ENCODE measurements around the gene TPP1. TPM values are rescaled to one million over a fixed set of nuclear protein-coding genes. Genes with fewer than 3 reads are reported as not detected.

Gene TPP1
- total and polyA plus RNA-seq, 5 donors from 2014 or later = 100 to 165 (median 136) TPM

GRCh38 chr11:6657346-6657745 lies 38.1 kb upstream of the TPP1 start:
- ATAC-seq (ENCODE audit: low read depth in 2 of 2) (no peak), DNase-seq (no peak)
- H3K4me3 Mint-ChIP-seq = peak overlapping the region; percentile 70 to 87 (median 80)

GRCh38 chr11:6656936-6657335 lies 37.7 kb upstream of the TPP1 start:
- H3K4me3 Mint-ChIP-seq = peak overlapping the region; percentile 70 to 87 (median 80)
- H3K36me3 ChIP-seq (ENCODE audit: control insufficient read depth, insufficient read depth, low read length) = no peaks in the 10 kb centered on the region
- peaks cover 0 to 2% (median 0%) of the 10 kb centered on the region in 7 donors for H3K9me3 Mint-ChIP-seq
- peaks cover 23% of the 10 kb centered on the region for H3K27me3 ChIP-seq (ENCODE audit: control insufficient read depth, insufficient read depth, low read length)
- no peak overlapping the region for H3K27ac ChIP-seq (ENCODE audit: insufficient read depth, low read length, poor library complexity, severe bottlenecking)
- H3K4me3 ChIP-seq (ENCODE audit: low read depth, low read length) = no peak overlapping the region
- H3K4me1 ChIP-seq (ENCODE audit: control insufficient read depth, insufficient read depth, low read length, poor library complexity, severe bottlenecking) = peaks cover 4% of the 10 kb centered on the region
- peaks cover 0 to 11% (median 1%) of the 10 kb centered on the region in 4 donors for H3K4me1 Mint-ChIP-seq
- peaks cover 16% of the 10 kb centered on the region for H3K27me3 Mint-ChIP-seq
- ATAC-seq (ENCODE audit: low read depth in 2 of 2) (no peak), DNase-seq (no peak)
- peak overlapping the region in 2 of 3 donors; percentile 32 to 83 for H3K27ac Mint-ChIP-seq
- H3K9me3 ChIP-seq (ENCODE audit: control insufficient read depth in 2 of 2, low read length in 2 of 2) = no peaks in the 10 kb centered on the region
- H3K36me3 Mint-ChIP-seq = no peaks in the 10 kb centered on the region

More at GRCh38 chr11:6657346-6657745, 38.1 kb upstream of the TPP1 start:
- H3K27me3 ChIP-seq (ENCODE audit: control insufficient read depth, insufficient read depth, low read length) = peaks cover 21% of the 10 kb centered on the region
- H3K36me3 ChIP-seq (ENCODE audit: control insufficient read depth, insufficient read depth, low read length) = no peaks in the 10 kb centered on the region
- H3K27ac ChIP-seq (ENCODE audit: insufficient read depth, low read length, poor library complexity, severe bottlenecking) = no peak overlapping the region
- H3K9me3 Mint-ChIP-seq = peaks cover 0 to 2% (median 0%) of the 10 kb centered on the region in 7 donors
- no peaks in the 10 kb centered on the region for H3K9me3 ChIP-seq (ENCODE audit: control insufficient read depth in 2 of 2, low read length in 2 of 2)
- peaks cover 0 to 11% (median 1%) of the 10 kb centered on the region in 4 donors for H3K4me1 Mint-ChIP-seq
- H3K4me1 ChIP-seq (ENCODE audit: control insufficient read depth, insufficient read depth, low read length, poor library complexity, severe bottlenecking) = peaks cover 4% of the 10 kb centered on the region
- H3K4me3 ChIP-seq (ENCODE audit: low read depth, low read length) = no peak overlapping the region
- H3K36me3 Mint-ChIP-seq = no peaks in the 10 kb centered on the region
- H3K27me3 Mint-ChIP-seq = peaks cover 16% of the 10 kb centered on the region
- peak overlapping the region in 2 of 3 donors; percentile 32 to 83 for H3K27ac Mint-ChIP-seq

DNA sequence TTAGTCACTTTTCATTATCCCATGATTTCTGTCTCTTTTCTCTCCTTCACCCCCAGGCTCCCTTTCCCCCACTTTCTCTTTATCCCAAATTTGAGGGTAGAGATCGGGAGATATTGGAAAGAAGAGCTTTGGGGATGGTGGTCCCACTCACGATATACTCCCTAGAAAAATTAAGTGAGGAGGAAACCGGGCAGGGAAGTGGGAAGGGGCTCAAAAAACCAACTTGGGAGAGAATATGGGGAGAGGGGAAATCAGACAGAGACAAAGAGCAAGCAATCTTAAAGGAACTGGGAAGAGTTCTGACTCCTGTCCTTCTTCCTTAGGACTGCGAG lies 37.3 kb upstream of the TPP1 start:
- Mint-ChIP-seq H3K4me3 (peak overlapping the region; percentile 70 to 87 (median 80)), H3K36me3 (no peaks in the 10 kb centered on the region), H3K27me3 (peaks cover 16% of the 10 kb centered on the region), H3K4me1 (peaks cover 0 to 11% (median 1%) of the 10 kb centered on the region in 4 donors), H3K27ac (peak overlapping the region in 2 of 3 donors; percentile 31 to 83), H3K9me3 (peaks cover 0 to 2% (median 0%) of the 10 kb centered on the region in 7 donors)
- DNase-seq (no peak), ATAC-seq (ENCODE audit: low read depth in 2 of 2) (no peak)
- Histone ChIP-seq H3K4me1 (ENCODE audit: control insufficient read depth, insufficient read depth, low read length, poor library complexity, severe bottlenecking) (peaks cover 4% of the 10 kb centered on the region), H3K36me3 (ENCODE audit: control insufficient read depth, insufficient read depth, low read length) (no peaks in the 10 kb centered on the region), H3K27ac (ENCODE audit: insufficient read depth, low read length, poor library complexity, severe bottlenecking) (no peak overlapping the region), H3K4me3 (ENCODE audit: low read depth, low read length) (no peak overlapping the region), H3K9me3 (ENCODE audit: control insufficient read depth in 2 of 2, low read length in 2 of 2) (no peaks in the 10 kb centered on the region), H3K27me3 (ENCODE audit: control insufficient read depth, insufficient read depth, low read length) (peaks cover 23% of the 10 kb centered on the region)

DNA sequence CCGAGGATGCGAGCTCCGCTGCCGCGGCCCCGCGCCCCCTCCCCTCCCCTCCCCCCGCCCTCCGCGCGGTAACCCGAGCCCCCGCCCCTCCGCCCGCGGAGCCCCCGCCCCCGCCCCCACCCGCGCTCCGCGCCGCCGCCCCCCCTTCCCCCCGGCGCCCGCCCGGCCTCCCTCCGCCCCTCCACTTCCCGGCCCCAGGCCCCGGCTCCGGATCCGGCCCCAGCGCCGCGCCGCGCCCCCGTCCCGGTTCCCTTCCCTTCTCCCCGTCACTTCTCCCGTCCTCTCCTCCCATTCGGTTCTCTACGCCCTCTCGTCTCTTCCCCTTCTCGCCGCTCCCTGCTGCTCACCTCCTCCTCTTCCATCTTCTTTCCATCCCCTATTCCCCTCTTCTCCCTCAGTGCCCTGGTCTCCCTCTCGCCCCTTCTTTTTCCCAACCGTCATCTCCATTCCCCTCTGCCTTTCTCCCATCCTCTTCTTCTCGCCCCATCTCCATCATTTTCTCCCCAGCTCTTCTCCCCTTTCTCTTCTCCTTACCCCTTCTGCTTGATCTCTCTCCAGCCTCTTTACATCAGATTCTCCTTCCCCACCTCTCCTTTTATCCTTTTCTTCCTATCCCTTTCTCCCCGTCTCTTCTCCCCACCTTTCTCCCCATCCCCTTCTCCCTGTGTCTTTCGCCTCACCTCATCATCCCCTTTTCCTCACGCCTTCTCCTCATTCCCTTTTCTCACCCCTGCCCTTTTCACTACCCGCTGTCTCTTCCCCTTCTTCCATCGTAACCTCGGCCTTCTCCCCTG lies 36.8 kb upstream of the TPP1 start, which contains the start of gene DCHS1:
Gene DCHS1 (minus strand): TSS at position 20 of the 794 bp plus-strand sequence. CDS start 14,196 bp downstream, outside the sequence.
- Mint-ChIP-seq H3K4me1 (peaks cover 0 to 11% (median 1%) of the 10 kb centered on the region in 4 donors), H3K36me3 (no peaks in the 10 kb centered on the region), H3K9me3 (peaks cover 0 to 2% (median 0%) of the 10 kb centered on the region in 7 donors), H3K4me3 (peak within 1 kb of the TSS; percentile 71 to 87 (median 80)), H3K27ac (peak within 1 kb of the TSS; percentile 47 to 83 (median 50)), H3K27me3 (peaks cover 16% of the 10 kb centered on the region)
- H3K27me3 ChIP-seq (ENCODE audit: control insufficient read depth, insufficient read depth, low read length) = peaks cover 27% of the 10 kb centered on the region
- H3K27ac ChIP-seq (ENCODE audit: insufficient read depth, low read length, poor library complexity, severe bottlenecking) = peak within 1 kb of the TSS; percentile 39
- no peaks in the 10 kb centered on the region for H3K9me3 ChIP-seq (ENCODE audit: control insufficient read depth in 2 of 2, low read length in 2 of 2)
- DNase-seq = peak in 1 of 3 donors; percentile 19
- H3K36me3 ChIP-seq (ENCODE audit: control insufficient read depth, insufficient read depth, low read length) = no peaks in the 10 kb centered on the region
- no peak for ATAC-seq (ENCODE audit: low read depth in 2 of 2)
- peaks cover 4% of the 10 kb centered on the region for H3K4me1 ChIP-seq (ENCODE audit: control insufficient read depth, insufficient read depth, low read length, poor library complexity, severe bottlenecking)
- H3K4me3 ChIP-seq (ENCODE audit: low read depth, low read length) = peak within 1 kb of the TSS; percentile 64

DNA sequence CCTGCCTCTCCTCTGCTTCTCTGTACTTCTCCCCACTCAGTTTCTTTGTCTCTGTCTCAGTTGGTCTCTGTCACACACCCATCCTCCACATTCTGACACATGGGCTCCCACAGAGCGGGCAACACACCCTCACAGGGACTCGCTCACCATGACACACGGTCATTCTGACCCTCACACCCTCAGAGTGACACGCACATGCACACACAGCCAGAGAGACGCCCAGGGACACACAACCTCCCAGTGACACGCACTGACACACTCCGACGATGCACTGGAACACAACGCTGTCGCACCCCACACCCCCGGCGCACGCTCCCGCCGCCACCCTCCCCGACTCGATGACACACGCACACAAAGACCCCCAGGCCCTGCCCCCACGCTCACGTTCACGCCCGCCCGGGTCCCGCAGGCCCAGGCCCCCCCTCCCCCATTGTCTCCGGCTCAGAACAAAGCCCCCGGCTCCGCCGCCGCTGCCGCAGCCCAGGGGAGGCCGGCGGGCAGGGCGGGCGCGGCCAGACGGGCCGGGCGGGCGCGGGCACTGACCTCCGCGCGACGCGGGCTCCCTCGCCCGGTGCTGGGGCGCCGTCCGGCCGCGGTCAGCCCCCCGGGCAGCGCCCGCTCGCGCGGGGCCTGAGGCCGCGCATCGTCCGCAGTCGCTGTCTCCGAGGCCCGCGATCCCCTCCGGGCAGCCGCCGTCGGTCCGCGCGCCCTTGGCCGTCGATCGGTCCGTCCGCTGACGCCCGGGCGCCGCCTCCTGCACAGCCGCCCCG lies 36.0 kb upstream of the TPP1 start:
- DNase-seq = peak in 1 of 3 donors; percentile 15
- peak overlapping the region; percentile 64 for H3K4me3 ChIP-seq (ENCODE audit: low read depth, low read length)
- peaks cover 29% of the 10 kb centered on the region for H3K27me3 ChIP-seq (ENCODE audit: control insufficient read depth, insufficient read depth, low read length)
- peaks cover 16% of the 10 kb centered on the region for H3K27me3 Mint-ChIP-seq
- H3K27ac Mint-ChIP-seq = no peak overlapping the region
- H3K36me3 ChIP-seq (ENCODE audit: control insufficient read depth, insufficient read depth, low read length) = no peaks in the 10 kb centered on the region
- H3K36me3 Mint-ChIP-seq = no peaks in the 10 kb centered on the region
- no peak overlapping the region for H3K4me3 Mint-ChIP-seq
- peak; percentile 37 to 38 for ATAC-seq (ENCODE audit: low read depth in 2 of 2)
- peaks cover 0 to 2% (median 0%) of the 10 kb centered on the region in 7 donors for H3K9me3 Mint-ChIP-seq
- H3K27ac ChIP-seq (ENCODE audit: insufficient read depth, low read length, poor library complexity, severe bottlenecking) = peak overlapping the region; percentile 39
- peaks cover 0 to 11% (median 1%) of the 10 kb centered on the region in 4 donors for H3K4me1 Mint-ChIP-seq
- no peaks in the 10 kb centered on the region for H3K9me3 ChIP-seq (ENCODE audit: control insufficient read depth in 2 of 2, low read length in 2 of 2)
- H3K4me1 ChIP-seq (ENCODE audit: control insufficient read depth, insufficient read depth, low read length, poor library complexity, severe bottlenecking) = peaks cover 4% of the 10 kb centered on the region

DNA sequence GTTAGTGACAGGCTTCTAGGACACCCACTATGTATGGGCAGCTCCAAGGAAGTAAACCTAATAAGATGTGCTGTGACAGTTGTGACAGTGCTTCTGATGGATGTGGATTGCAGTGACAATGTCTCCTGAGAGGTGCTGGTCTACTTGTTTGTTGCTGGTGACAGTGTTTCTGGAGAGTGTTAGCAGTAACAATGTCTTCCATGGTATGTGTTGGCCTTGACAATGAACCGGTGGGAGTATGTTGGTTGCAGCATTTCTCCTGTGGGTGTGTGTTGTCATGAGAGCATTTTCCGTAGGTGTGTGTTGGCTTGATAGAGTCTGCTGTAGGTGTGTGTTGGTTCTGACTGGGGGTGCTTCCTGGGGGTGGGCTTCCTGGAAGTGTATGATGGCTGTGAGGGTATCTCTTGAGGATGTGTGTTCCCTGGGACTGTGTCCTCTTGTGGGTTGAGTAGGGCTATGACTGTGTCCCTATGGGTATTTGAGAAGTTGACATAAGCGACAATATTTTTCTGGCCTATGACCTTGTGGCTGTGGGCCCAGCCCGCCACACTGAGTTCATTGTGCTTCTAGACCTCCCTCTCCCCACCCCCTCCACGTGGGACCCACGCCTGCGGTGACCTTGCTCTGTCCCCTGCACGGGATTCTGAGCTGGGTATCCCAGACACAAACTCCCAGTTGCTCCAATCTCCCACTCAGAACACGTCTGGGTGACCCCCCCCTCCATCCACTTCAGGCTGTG lies 35.2 kb upstream of the TPP1 start:
- ATAC-seq (ENCODE audit: low read depth in 2 of 2) (peak in 1 of 2 donors; percentile 9), DNase-seq (no peak)
- Histone ChIP-seq H3K4me1 (ENCODE audit: control insufficient read depth, insufficient read depth, low read length, poor library complexity, severe bottlenecking) (peaks cover 4% of the 10 kb centered on the region), H3K36me3 (ENCODE audit: control insufficient read depth, insufficient read depth, low read length) (no peaks in the 10 kb centered on the region), H3K4me3 (ENCODE audit: low read depth, low read length) (peak overlapping the region; percentile 3), H3K9me3 (ENCODE audit: control insufficient read depth in 2 of 2, low read length in 2 of 2) (no peaks in the 10 kb centered on the region), H3K27ac (ENCODE audit: insufficient read depth, low read length, poor library complexity, severe bottlenecking) (peak overlapping the region; percentile 39), H3K27me3 (ENCODE audit: control insufficient read depth, insufficient read depth, low read length) (peaks cover 29% of the 10 kb centered on the region)
- Mint-ChIP-seq H3K36me3 (no peaks in the 10 kb centered on the region), H3K4me3 (no peak overlapping the region), H3K27ac (no peak overlapping the region), H3K27me3 (peaks cover 16% of the 10 kb centered on the region), H3K4me1 (peaks cover 0 to 11% (median 1%) of the 10 kb centered on the region in 4 donors), H3K9me3 (peaks cover 0 to 2% (median 0%) of the 10 kb centered on the region in 7 donors)

DNA sequence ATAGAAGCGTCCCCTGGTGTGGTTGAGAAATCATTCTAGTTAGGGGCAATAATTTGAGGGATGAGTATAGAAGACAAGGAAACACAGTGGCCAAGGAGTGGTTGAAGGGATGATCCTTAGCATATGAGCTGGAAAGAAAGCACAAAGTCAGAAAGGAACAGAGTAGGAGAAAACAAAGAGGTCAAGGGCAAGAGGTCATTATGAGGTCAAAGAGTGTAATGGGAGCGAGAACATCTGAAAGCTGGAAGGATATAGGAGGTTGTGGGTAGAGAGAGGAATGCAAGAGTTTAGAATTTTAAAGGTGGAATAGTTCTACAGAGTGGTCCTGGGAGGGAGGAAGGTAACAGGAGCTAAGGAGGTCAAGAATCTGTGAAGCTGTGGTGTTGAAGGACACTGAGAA lies 34.4 kb upstream of the TPP1 start:
- H3K27me3 ChIP-seq (ENCODE audit: control insufficient read depth, insufficient read depth, low read length) = peaks cover 29% of the 10 kb centered on the region
- H3K4me3 Mint-ChIP-seq = no peak overlapping the region
- ATAC-seq (ENCODE audit: low read depth in 2 of 2) (no peak), DNase-seq (no peak)
- H3K36me3 ChIP-seq (ENCODE audit: control insufficient read depth, insufficient read depth, low read length) = no peaks in the 10 kb centered on the region
- H3K27ac Mint-ChIP-seq = no peak overlapping the region
- no peaks in the 10 kb centered on the region for H3K36me3 Mint-ChIP-seq
- H3K27ac ChIP-seq (ENCODE audit: insufficient read depth, low read length, poor library complexity, severe bottlenecking) = no peak overlapping the region
- H3K4me1 ChIP-seq (ENCODE audit: control insufficient read depth, insufficient read depth, low read length, poor library complexity, severe bottlenecking) = peaks cover 4% of the 10 kb centered on the region
- peaks cover 0 to 2% (median 0%) of the 10 kb centered on the region in 7 donors for H3K9me3 Mint-ChIP-seq
- no peaks in the 10 kb centered on the region for H3K9me3 ChIP-seq (ENCODE audit: control insufficient read depth in 2 of 2, low read length in 2 of 2)
- H3K27me3 Mint-ChIP-seq = peaks cover 16% of the 10 kb centered on the region
- H3K4me1 Mint-ChIP-seq = peaks cover 0 to 11% (median 1%) of the 10 kb centered on the region in 4 donors
- no peak overlapping the region for H3K4me3 ChIP-seq (ENCODE audit: low read depth, low read length)
